ENCODE data around the gene CCL28. TPM values are rescaled to one million over a fixed set of nuclear protein-coding genes. Genes with fewer than 3 reads are reported as not detected.
"Not testable (repeated sequence)": the region's sequence is repeated elsewhere in the genome, so short reads cannot be mapped to it uniquely, and the experiment has no call there.

Gene CCL28
- total and polyA plus RNA-seq, 4 donors = 1.5 to 5.3 (median 2.3) TPM

DNA sequence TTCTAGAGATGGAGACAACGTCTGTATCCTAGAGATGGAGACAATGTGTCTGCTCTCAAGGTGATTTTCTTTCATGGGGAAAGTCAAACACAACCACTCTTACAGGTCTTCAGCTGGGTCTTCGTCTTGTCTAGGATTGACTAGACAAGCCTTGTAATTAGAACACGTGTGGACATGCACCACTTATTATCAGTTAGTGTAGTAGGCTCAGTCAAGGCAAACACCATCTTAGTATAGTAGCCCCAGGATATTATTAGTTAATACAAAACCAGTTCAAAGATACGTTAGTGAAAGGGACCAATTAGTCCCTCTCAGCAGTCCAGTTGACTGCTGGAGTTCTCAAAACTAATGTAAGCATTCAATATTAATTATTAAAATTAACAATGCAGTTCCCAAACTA is 15.1 kb upstream of the CCL28 start:
- DNase-seq = no peak
- Histone ChIP-seq H3K27me3 (ENCODE audit: control insufficient read depth in 1 of 2, insufficient read depth in 2 of 2, low read length in 1 of 2) (no peaks in the 10 kb centered on the region), H3K27ac (ENCODE audit: low read depth in 1 of 2, low read length in 2 of 2) (no peak overlapping the region), H3K4me3 (ENCODE audit: low read length in 2 of 2) (no peak overlapping the region), H3K9me3 (ENCODE audit: control insufficient read depth, low read length) (no peaks in the 10 kb centered on the region), H3K4me1 (ENCODE audit: control insufficient read depth in 1 of 2, insufficient read depth in 2 of 2, low read length in 2 of 2) (no peaks in the 10 kb centered on the region), H3K36me3 (ENCODE audit: control insufficient read depth in 1 of 2, insufficient read depth in 2 of 2, low read length in 1 of 2) (no peaks in the 10 kb centered on the region)
- intact Hi-C loops (cut with DNase I) = no loop called here
- 83 to 89% methylated on average over 4 of the region's 4 CpGs for WGBS, 2 donors
- ATAC-seq (ENCODE audit: low FRiP score) = no peak

GRCh38 chr5:43425983-43426382 is 13.8 kb upstream of the CCL28 start:
- intact Hi-C loops (cut with DNase I) = no loop called here
- WGBS, 2 donors = 61 to 62% methylated on average over 2 of the region's 2 CpGs

GRCh38 chr5:43423086-43423485 is 10.9 kb upstream of the CCL28 start:
- ATAC-seq (ENCODE audit: low FRiP score) = not testable (repeated sequence)
- WGBS, 2 donors = 91% methylated on average over 6 of the region's 6 CpGs

More at GRCh38 chr5:43425983-43426382, 13.8 kb upstream of the CCL28 start:
- DNase-seq = peak in 1 of 2 donors; percentile 62
- Histone ChIP-seq H3K4me1 (ENCODE audit: control insufficient read depth in 1 of 2, insufficient read depth in 2 of 2, low read length in 2 of 2) (no peaks in the 10 kb centered on the region), H3K4me3 (ENCODE audit: low read length in 2 of 2) (no peak overlapping the region), H3K9me3 (ENCODE audit: control insufficient read depth, low read length) (no peaks in the 10 kb centered on the region), H3K27ac (ENCODE audit: low read depth in 1 of 2, low read length in 2 of 2) (no peak overlapping the region), H3K36me3 (ENCODE audit: control insufficient read depth in 1 of 2, insufficient read depth in 2 of 2, low read length in 1 of 2) (no peaks in the 10 kb centered on the region), H3K27me3 (ENCODE audit: control insufficient read depth in 1 of 2, insufficient read depth in 2 of 2, low read length in 1 of 2) (no peaks in the 10 kb centered on the region)
- ATAC-seq (ENCODE audit: low FRiP score) = no peak

DNA sequence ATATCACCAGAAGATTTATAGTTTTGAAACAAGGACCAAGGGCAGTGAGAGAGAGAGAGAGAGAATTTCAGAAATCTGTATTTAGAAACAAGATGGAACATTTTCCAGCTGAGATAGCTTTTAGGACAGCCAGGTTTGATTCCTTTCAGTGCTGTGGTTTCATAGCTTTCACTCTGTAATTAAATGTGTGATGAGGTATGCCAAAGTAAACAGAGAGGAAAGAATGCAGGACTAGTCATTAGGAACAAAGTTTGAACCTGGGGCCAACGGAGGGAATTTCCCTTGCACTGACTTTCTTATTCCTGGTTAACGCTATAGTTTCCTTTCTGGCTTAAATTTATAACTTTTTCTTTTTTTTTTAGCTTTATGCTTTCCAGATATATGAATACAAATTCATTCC is 10.0 kb upstream of the CCL28 start:
- DNase-seq (no peak), ATAC-seq (ENCODE audit: low FRiP score) (no peak)
- H3K27me3 ChIP-seq (ENCODE audit: control insufficient read depth in 1 of 2, insufficient read depth in 2 of 2, low read length in 1 of 2) = no peaks in the 10 kb centered on the region
- no peaks in the 10 kb centered on the region for H3K36me3 ChIP-seq (ENCODE audit: control insufficient read depth in 1 of 2, insufficient read depth in 2 of 2, low read length in 1 of 2)
- 11 to 12% methylated on average over 2 of the region's 2 CpGs for WGBS, 2 donors
- intact Hi-C loops (cut with DNase I) = no loop called here
- H3K9me3 ChIP-seq (ENCODE audit: control insufficient read depth, low read length) = no peaks in the 10 kb centered on the region
- H3K4me1 ChIP-seq (ENCODE audit: control insufficient read depth in 1 of 2, insufficient read depth in 2 of 2, low read length in 2 of 2) = no peaks in the 10 kb centered on the region
- no peak overlapping the region for H3K4me3 ChIP-seq (ENCODE audit: low read length in 2 of 2)
- H3K27ac ChIP-seq (ENCODE audit: low read depth in 1 of 2, low read length in 2 of 2) = no peak overlapping the region

More at GRCh38 chr5:43423086-43423485, 10.9 kb upstream of the CCL28 start:
- H3K36me3 ChIP-seq (ENCODE audit: control insufficient read depth in 1 of 2, insufficient read depth in 2 of 2, low read length in 1 of 2); intact Hi-C loops (cut with DNase I); H3K27ac ChIP-seq (ENCODE audit: low read depth in 1 of 2, low read length in 2 of 2); DNase-seq; H3K9me3 ChIP-seq (ENCODE audit: control insufficient read depth, low read length); H3K4me1 ChIP-seq (ENCODE audit: control insufficient read depth in 1 of 2, insufficient read depth in 2 of 2, low read length in 2 of 2); H3K4me3 ChIP-seq (ENCODE audit: low read length in 2 of 2); H3K27me3 ChIP-seq (ENCODE audit: control insufficient read depth in 1 of 2, insufficient read depth in 2 of 2, low read length in 1 of 2): not testable (repeated sequence)

DNA sequence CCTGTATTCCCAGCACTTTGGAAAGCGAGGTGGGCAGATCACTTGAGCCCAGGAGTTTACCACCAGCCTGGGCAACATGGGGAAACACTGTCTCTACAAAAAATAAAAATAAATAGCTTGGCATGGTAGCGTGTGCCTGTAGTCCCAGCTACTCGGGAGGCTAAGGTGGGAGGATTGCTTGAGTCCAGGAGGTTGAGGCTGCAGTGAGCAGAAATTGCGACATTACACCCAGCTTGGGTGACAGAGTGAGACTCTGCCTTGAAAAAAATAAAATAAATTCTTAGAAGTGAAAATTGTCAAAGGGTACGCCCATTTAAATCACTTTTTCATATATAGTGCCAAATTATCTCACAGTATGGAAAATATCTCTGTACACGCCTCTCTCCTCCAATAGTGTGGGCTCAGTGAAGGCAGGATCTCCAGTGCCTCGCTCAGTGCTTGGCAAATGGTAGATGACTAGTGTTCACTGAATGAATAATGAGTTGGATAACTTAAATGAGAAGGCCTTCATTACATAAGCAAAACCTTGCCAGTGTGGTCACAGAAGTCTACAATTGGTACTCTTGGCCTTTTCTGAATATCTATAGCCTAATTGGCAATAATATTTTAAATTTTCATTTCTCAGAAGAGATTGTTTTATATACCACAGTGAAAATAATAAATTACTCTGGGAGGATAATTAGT is 9.4 kb upstream of the CCL28 start:
- WGBS, 2 donors = 80 to 91% methylated on average over 7 of the region's 7 CpGs
- DNase-seq (no peak), ATAC-seq (ENCODE audit: low FRiP score) (no peak)
- Histone ChIP-seq H3K27me3 (ENCODE audit: control insufficient read depth in 1 of 2, insufficient read depth in 2 of 2, low read length in 1 of 2) (no peaks in the 10 kb centered on the region), H3K4me3 (ENCODE audit: low read length in 2 of 2) (no peak overlapping the region), H3K36me3 (ENCODE audit: control insufficient read depth in 1 of 2, insufficient read depth in 2 of 2, low read length in 1 of 2) (no peaks in the 10 kb centered on the region), H3K9me3 (ENCODE audit: control insufficient read depth, low read length) (no peaks in the 10 kb centered on the region), H3K4me1 (ENCODE audit: control insufficient read depth in 1 of 2, insufficient read depth in 2 of 2, low read length in 2 of 2) (no peaks in the 10 kb centered on the region), H3K27ac (ENCODE audit: low read depth in 1 of 2, low read length in 2 of 2) (no peak overlapping the region)
- intact Hi-C loops (cut with DNase I) = no loop called here

DNA sequence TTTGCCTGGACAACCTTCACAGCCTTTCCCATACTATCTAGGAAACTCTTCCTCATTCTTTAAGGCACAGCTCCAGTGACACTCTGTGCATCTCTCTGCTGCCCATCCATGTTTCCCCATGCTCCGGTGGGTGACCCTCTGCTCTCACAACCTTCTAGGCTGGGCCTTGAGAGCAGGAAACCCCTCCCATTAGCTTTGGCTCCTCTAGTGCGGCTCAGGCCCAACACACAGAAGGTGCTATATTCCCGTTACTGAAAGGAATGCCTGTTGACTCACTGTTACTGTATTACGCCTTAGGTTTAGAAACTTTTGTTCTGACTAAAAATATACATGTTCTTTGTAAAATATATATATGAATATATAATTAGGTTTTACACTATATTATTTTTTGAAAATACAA is 8.1 kb upstream of the CCL28 start:
- intact Hi-C loops (cut with DNase I) = no loop called here
- Histone ChIP-seq H3K36me3 (ENCODE audit: control insufficient read depth in 1 of 2, insufficient read depth in 2 of 2, low read length in 1 of 2) (no peaks in the 10 kb centered on the region), H3K4me1 (ENCODE audit: control insufficient read depth in 1 of 2, insufficient read depth in 2 of 2, low read length in 2 of 2) (no peaks in the 10 kb centered on the region), H3K27ac (ENCODE audit: low read depth in 1 of 2, low read length in 2 of 2) (no peak overlapping the region), H3K9me3 (ENCODE audit: control insufficient read depth, low read length) (no peaks in the 10 kb centered on the region), H3K4me3 (ENCODE audit: low read length in 2 of 2) (no peak overlapping the region), H3K27me3 (ENCODE audit: control insufficient read depth in 1 of 2, insufficient read depth in 2 of 2, low read length in 1 of 2) (no peaks in the 10 kb centered on the region)
- DNase-seq (no peak), ATAC-seq (ENCODE audit: low FRiP score) (no peak)
- WGBS, 2 donors = 60 to 66% methylated on average over 4 of the region's 4 CpGs

- no peaks in the 10 kb centered on the region for H3K36me3 ChIP-seq (ENCODE audit: control insufficient read depth in 1 of 2, insufficient read depth in 2 of 2, low read length in 1 of 2)
- no peaks in the 10 kb centered on the region for H3K27me3 ChIP-seq (ENCODE audit: control insufficient read depth in 1 of 2, insufficient read depth in 2 of 2, low read length in 1 of 2)
- H3K27ac ChIP-seq (ENCODE audit: low read depth in 1 of 2, low read length in 2 of 2) = no peak overlapping the region
- DNase-seq = no peak
- intact Hi-C loops (cut with DNase I) = no loop called here
- no peak for ATAC-seq (ENCODE audit: low FRiP score)
- no peak overlapping the region for H3K4me3 ChIP-seq (ENCODE audit: low read length in 2 of 2)
- no peaks in the 10 kb centered on the region for H3K9me3 ChIP-seq (ENCODE audit: control insufficient read depth, low read length)
- WGBS, 2 donors = 79 to 90% methylated on average over 2 of the region's 2 CpGs
- H3K4me1 ChIP-seq (ENCODE audit: control insufficient read depth in 1 of 2, insufficient read depth in 2 of 2, low read length in 2 of 2) = no peaks in the 10 kb centered on the region
Measured at GRCh38 chr5:43418561-43418960, 6.4 kb upstream of the CCL28 start.

DNA sequence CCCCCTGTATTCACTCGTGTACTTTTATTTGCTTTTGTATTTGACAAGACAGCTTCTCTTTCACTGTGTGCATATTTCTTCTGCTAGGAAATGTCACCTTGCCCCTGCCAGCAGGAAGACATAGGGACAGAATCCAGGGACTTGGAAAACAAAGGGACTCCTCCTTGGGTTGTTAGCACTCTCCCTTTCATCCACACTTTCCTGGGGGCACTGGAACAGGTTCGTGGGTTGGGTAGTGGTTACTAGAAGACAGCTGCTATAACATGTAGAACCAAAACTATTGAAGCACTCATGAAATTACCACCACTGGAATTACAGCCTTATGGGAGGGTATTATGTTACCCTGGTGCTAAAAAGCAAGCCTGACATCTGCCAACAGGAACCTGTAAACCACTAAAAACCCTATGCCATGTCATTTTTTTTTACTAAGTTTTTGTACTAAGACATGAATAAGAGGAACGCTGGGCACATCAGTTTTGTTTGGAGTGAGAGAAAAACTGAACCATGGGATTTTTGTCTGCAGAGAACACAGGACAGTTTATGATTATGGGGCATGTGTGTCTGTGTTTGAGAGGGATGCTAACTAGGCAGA is 4.7 kb upstream of the CCL28 start:
- no peaks in the 10 kb centered on the region for H3K4me1 ChIP-seq (ENCODE audit: control insufficient read depth in 1 of 2, insufficient read depth in 2 of 2, low read length in 2 of 2)
- DNase-seq (no peak), ATAC-seq (ENCODE audit: low FRiP score) (no peak)
- H3K4me3 ChIP-seq (ENCODE audit: low read length in 2 of 2) = no peak overlapping the region
- no peaks in the 10 kb centered on the region for H3K27me3 ChIP-seq (ENCODE audit: control insufficient read depth in 1 of 2, insufficient read depth in 2 of 2, low read length in 1 of 2)
- H3K36me3 ChIP-seq (ENCODE audit: control insufficient read depth in 1 of 2, insufficient read depth in 2 of 2, low read length in 1 of 2) = no peaks in the 10 kb centered on the region
- 54 to 58% methylated on average over 3 of the region's 3 CpGs for WGBS, 2 donors
- no peak overlapping the region for H3K27ac ChIP-seq (ENCODE audit: low read depth in 1 of 2, low read length in 2 of 2)
- H3K9me3 ChIP-seq (ENCODE audit: control insufficient read depth, low read length) = no peaks in the 10 kb centered on the region
- intact Hi-C loops (cut with DNase I) = no loop called here
